HG03565 (cell line): ENCODE measurements around the gene CDON.
"Not testable (repeated sequence)": the region's sequence is repeated elsewhere in the genome, so short reads cannot be mapped to it uniquely, and the experiment has no call there.

ENCODE experiments used
- ATAC-seq: cut with Tn5 transposase; IDR thresholded peaks from one replicate; pipeline ENCODE4 v1.9.1; 2021; ENCODE audit warnings: mild to moderate bottlenecking, moderate library complexity; ENCODE audit not compliant: unreplicated experiment

Gene CDON

DNA sequence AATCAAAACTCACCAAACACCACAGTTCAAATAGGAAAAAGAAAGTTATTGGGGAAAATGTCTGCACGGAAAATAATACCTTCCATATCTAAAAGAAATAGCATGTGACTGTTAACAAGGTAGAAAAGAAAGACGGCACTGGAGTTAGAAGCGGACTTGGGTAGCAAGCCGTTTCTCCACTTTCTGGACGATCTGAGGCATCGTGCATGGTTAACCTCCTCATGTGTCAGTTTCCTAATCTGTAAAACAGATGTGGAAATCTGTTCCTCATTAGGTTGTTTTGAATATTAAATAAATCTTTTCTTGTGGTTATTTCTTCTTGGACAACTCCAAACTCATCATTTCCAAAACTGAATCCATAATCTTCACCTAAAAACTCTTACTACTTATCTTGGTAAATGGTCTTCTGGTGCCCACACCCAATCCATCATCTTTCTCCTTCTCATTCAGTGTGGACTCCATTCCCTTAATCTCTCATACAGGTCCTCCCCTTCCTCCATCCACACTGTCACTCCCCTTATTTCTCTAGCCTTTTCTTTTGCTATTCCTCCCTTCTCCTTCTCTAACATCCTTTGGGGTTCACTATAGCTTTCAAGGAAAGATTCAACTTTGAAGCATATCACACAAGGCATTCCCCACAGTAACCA lies 63.3 kb downstream of the CDON start:
- ATAC-seq = no peak

GRCh38 chr11:125998267-125998666 lies 64.4 kb downstream of the CDON start:
- no peak for ATAC-seq

- peak; percentile 96 for ATAC-seq
Measured at GRCh38 chr11:125995313-125995712, 67.4 kb downstream of the CDON start.

DNA sequence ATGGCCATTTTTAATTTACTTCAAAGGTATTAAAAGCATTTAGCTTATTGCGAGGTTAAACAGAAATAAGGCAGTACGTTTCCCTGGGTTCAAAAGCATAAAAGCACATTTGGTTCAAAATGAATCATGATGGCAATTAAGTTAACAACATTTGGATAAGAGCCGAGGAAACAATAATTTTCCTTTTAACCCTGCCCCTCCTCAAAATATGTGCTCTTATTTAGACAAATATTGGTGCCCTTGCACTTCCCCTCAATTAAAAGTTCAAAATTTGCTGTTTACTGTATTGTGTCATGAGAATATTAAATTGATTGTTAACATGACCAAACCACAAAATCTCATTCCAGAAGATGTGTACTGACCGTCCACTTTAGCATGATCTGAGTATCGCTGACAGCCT lies 68.2 kb downstream of the CDON start:
- no peak for ATAC-seq

DNA sequence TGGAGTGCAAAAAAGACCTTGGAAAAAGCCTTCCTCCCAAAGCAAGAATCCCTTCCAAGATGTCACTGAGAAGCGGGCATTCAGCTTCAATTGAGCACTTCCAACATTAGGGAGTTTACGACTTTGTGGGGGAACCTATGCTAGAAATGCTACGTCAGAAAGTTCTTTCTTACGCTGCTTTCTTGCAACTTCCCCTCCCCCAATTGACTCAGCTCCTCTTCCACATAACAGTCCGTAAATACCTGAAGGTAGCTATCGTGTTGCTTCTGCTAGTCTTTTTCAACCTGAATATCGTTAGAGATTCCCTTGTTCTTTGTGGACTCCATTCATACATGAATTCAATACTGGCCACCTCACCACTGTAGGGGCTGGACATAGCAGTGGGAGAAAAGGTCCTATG lies 69.8 kb downstream of the CDON start:
- ATAC-seq = no peak

- no peak for ATAC-seq
Measured at GRCh38 chr11:125990244-125990643, 72.4 kb downstream of the CDON start.

GRCh38 chr11:125987066-125987641 lies 75.5 kb downstream of the CDON start:
- ATAC-seq = no peak

GRCh38 chr11:125985956-125986355 lies 76.7 kb downstream of the CDON start:
- ATAC-seq = not testable (repeated sequence)

GRCh38 chr11:125982348-125982730 lies 80.3 kb downstream of the CDON start:
- no peak for ATAC-seq

- ATAC-seq = no peak
Measured at GRCh38 chr11:125980436-125980835, 82.2 kb downstream of the CDON start.

GRCh38 chr11:125979511-125979910 lies 83.2 kb downstream of the CDON start:
- ATAC-seq = no peak

DNA sequence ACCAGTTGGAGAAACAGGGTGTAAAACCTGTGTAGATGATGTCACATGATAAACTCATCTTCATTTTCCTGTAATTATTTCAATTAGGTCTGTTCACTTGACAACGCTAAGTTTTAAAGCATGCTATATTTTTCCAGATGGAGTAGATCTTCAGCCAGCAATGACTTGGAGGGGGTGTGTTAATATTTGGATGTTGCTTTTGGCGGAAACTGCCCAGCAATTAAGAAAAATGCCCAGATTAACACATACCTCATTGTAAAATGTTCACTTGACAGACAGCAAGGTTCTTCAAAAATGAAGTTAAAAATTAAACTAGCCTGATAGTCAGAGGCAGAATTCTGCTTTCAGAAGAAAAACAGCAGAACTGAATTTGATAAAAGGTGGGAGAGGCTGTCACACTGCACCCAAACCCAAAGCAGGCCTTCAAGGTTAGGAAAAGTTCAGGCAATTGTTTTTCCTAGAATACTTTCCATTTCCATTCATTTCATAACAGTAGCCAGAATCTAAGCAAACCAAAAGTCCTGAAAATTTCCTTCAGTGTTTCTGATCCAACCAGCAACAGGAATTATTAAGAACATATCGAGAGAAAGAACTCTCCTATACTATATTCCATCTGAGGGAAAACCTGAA lies 83.8 kb downstream of the CDON start:
- ATAC-seq = no peak

GRCh38 chr11:125978181-125978716 lies 84.4 kb downstream of the CDON start:
- no peak for ATAC-seq

- no peak for ATAC-seq
Measured at GRCh38 chr11:125977333-125977732, 85.3 kb downstream of the CDON start.

GRCh38 chr11:125976156-125976555 lies 86.5 kb downstream of the CDON start:
- ATAC-seq = no peak

GRCh38 chr11:125975634-125976033 lies 87.0 kb downstream of the CDON start:
- ATAC-seq = no peak

DNA sequence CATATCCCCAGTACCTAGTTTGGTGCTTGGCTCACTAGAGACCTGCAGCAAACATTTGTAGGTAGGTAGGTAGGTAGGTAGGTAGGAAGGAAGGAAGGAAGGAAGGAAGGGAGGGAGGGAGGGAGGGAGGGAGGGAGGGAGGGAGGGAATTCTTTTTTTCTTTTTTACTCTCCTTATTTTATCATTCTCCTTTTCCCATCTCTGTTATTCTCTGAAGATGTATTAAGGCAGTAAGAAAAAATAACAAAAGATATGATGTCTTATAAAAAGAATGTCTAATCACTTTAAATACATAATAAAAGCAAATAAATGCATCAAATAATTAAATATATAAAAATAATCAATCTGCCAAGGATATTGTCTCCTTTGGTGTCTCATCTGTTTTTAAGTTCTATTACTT lies 88.4 kb downstream of the CDON start:
- ATAC-seq = no peak

GRCh38 chr11:125971618-125972017 lies 91.0 kb downstream of the CDON start:
- no peak for ATAC-seq

GRCh38 chr11:125968354-125968753 lies 94.3 kb downstream of the CDON start:
- no peak for ATAC-seq

GRCh38 chr11:125967515-125967914 lies 95.2 kb downstream of the CDON start:
- ATAC-seq = no peak

DNA sequence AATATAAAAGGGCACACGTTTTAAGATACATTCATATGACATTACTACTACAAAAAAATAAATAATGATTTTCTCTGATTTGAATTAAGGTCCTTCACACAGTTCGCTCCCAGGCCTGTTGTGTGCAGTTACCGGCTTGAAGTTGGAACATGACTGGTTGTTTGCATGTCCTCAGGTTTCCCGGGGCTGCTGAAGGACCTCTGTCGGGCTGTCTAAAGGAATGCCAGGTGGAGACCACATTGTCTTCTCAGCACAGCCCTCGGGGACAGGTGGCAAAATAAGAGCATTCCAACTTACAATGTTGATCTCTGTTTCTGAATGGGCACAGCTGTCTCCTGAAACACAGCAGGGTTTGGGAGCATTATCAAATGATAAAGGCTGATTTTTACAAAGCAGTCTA lies 101.9 kb downstream of the CDON start:
- ATAC-seq = no peak

GRCh38 chr11:125959931-125960330 lies 102.7 kb downstream of the CDON start:
- ATAC-seq = no peak
